A549 (cell line): ENCODE measurements around the gene GPBP1. TPM values are rescaled to one million over a fixed set of nuclear protein-coding genes. Genes with fewer than 3 reads are reported as not detected.

Source experiments
- ATAC-seq, 2 experiments: fragments of 200-7000 bp in 1 of 2; fragments of >200 bp in 1 of 2; cut with Nextera tagmentation in 1 of 2; cut with Tn5 transposase in 1 of 2; 3 replicates each; pipeline versions ENCODE4 v1.8.0 to v1.9.1; 2018 to 2020; ENCODE audit warnings: mild to moderate bottlenecking in 1 of 2, moderate library complexity in 1 of 2
- CTCF ChIA-PET: fragments of 300-600 bp; sonication (Branson Sonifier 250); formaldehyde crosslinking; extraction: SDS; loops from one replicate; lab custom pipeline; 2021; ENCODE audit warnings: antibody characterized with exemption, inconsistent platforms; lab: Yijun Ruan, JAX
- POLR2A ChIA-PET: fragments of 350-600 bp; formaldehyde crosslinking; extraction: SDS; loops from one replicate; lab custom pipeline; 2021; ENCODE audit warnings: antibody characterized with exemption, inconsistent platforms; lab: Yijun Ruan, JAX
- DNase-seq, 2 experiments: peaks; one replicate each; pipeline versions ENCODE4 v3.0.0 to v3.0.0-alpha.2; 2011 to 2016; ENCODE audit warnings: low read depth in 1 of 2, low spot score in 1 of 2
- FAIRE-seq: peaks from 2 replicates; lab custom pipeline; 2011; peaks lifted over from hg19 to GRCh38; lab: Jason Lieb, UNC
- H3K27ac ChIP-seq, 2 experiments: fragments of >200 bp; sonication (Bioruptor Twin); formaldehyde crosslinking; 3 replicates each; pipeline ENCODE4 v1.5.1; 2016 to 2017
- H3K4me1 ChIP-seq: fragments of >200 bp; sonication (Bioruptor Twin); formaldehyde crosslinking; 3 replicates; pipeline ENCODE4 v1.6.1; 2016
- H3K4me2 ChIP-seq: fragments of >200 bp; sonication (Bioruptor Twin); formaldehyde crosslinking; 3 replicates; pipeline ENCODE4 v1.6.1; 2016
- H3K4me3 ChIP-seq: fragments of >200 bp; sonication (Bioruptor Twin); formaldehyde crosslinking; 3 replicates; pipeline ENCODE4 v1.5.1; 2016
- H3K9me3 ChIP-seq: fragments of >200 bp; sonication (Bioruptor Twin); formaldehyde crosslinking; 3 replicates; pipeline ENCODE4 v1.6.1; 2016
- CEBPB ChIP-seq, 2 experiments: fragments of >200 bp in 1 of 2; sonication (Bioruptor Twin) in 1 of 2; formaldehyde crosslinking in 1 of 2; IDR thresholded peaks; 2 replicates each; pipeline ENCODE4 v1.6.1; 2012 to 2016
- EP300 ChIP-seq, 2 experiments: fragments of >200 bp; sonication (Bioruptor Twin); formaldehyde crosslinking; IDR thresholded peaks; 2 replicates in 1 of 2; 3 replicates in 1 of 2; pipeline ENCODE4 v1.6.1; 2016 to 2017
- ESRRA ChIP-seq: fragments of 150-350 bp; IDR thresholded peaks from 2 replicates; pipeline ENCODE4 v1.6.1; 2014; ENCODE audit warnings: mild to moderate bottlenecking, low read length, borderline replicate concordance
- FOSB ChIP-seq: fragments of 250-450 bp; sonication (Bioruptor Pico); IDR thresholded peaks from 2 replicates; pipeline ENCODE4 v1.5.0; 2020; ENCODE audit warnings: mild to moderate bottlenecking, moderate library complexity
- HDAC2 ChIP-seq: fragments of 200-600 bp; sonication (generic); IDR thresholded peaks from 2 replicates; pipeline ENCODE4 v1.6.1; 2016
- HEYL ChIP-seq: fragments of 250-450 bp; sonication (Bioruptor Pico); IDR thresholded peaks from 2 replicates; pipeline ENCODE4 v1.8.0; 2021; ENCODE audit warnings: mild to moderate bottlenecking, moderate library complexity
- HOXA7 ChIP-seq: fragments of 250-450 bp; sonication (Bioruptor Pico); IDR thresholded peaks from 2 replicates; pipeline ENCODE4 v1.5.0; 2020; ENCODE audit warnings: mild to moderate bottlenecking, moderate library complexity
- HOXB5 ChIP-seq: fragments of 250-450 bp; sonication (Bioruptor Pico); IDR thresholded peaks from 2 replicates; pipeline ENCODE4 v1.5.0; 2020; ENCODE audit warnings: mild to moderate bottlenecking, moderate library complexity
- JUN ChIP-seq, 2 experiments: fragments of >200 bp; sonication (Bioruptor Twin); formaldehyde crosslinking; IDR thresholded peaks; 2 replicates in 1 of 2; 3 replicates in 1 of 2; pipeline ENCODE4 v1.6.1; 2016 to 2017
- KDM1A ChIP-seq: fragments of 200-600 bp; sonication (generic); IDR thresholded peaks from 2 replicates; pipeline ENCODE4 v1.6.1; 2016; ENCODE audit warnings: low read depth, mild to moderate bottlenecking
- KDM5A ChIP-seq: fragments of 200-600 bp; sonication (generic); IDR thresholded peaks from 2 replicates; pipeline ENCODE4 v1.6.1; 2016; ENCODE audit warnings: antibody characterized with exemption, mild to moderate bottlenecking
- MAFK ChIP-seq: fragments of 450-650 bp; IDR thresholded peaks from 2 replicates; pipeline ENCODE4 v1.6.1; 2014; ENCODE audit not compliant: partially characterized antibody
- MYC ChIP-seq: IDR thresholded peaks from 2 replicates; pipeline ENCODE4 v1.6.1; 2012; ENCODE audit warnings: mild to moderate bottlenecking, inconsistent platforms, low read length, improper control_type of control experiment, borderline replicate concordance
- NFE2L2 ChIP-seq: fragments of 150-350 bp; conservative IDR thresholded peaks from 2 replicates; pipeline ENCODE4 v1.6.1; 2014; ENCODE audit warnings: low read length
- NR3C1 ChIP-seq: fragments of >200 bp; sonication (Bioruptor Twin); formaldehyde crosslinking; IDR thresholded peaks from 3 replicates; pipeline ENCODE4 v1.6.1; 2017
- POLR2A ChIP-seq: IDR thresholded peaks from 2 replicates; pipeline ENCODE4 v1.6.1; 2012; ENCODE audit warnings: mild to moderate bottlenecking, low read length
- POLR2AphosphoS2 ChIP-seq: conservative IDR thresholded peaks from 2 replicates; pipeline ENCODE4 v1.6.1; 2012; ENCODE audit warnings: low read length, improper control_type of control experiment, inconsistent platforms
- RAD21 ChIP-seq, 2 experiments: fragments of >200 bp in 1 of 2; sonication (Bioruptor Twin) in 1 of 2; formaldehyde crosslinking in 1 of 2; IDR thresholded peaks in 1 of 2; conservative IDR thresholded peaks in 1 of 2; 2 replicates in 1 of 2; 3 replicates in 1 of 2; pipeline ENCODE4 v1.6.1; 2012 to 2018; ENCODE audit warnings: inconsistent platforms in 1 of 2
- RARB ChIP-seq: fragments of 250-450 bp; sonication (Bioruptor Pico); IDR thresholded peaks from 2 replicates; pipeline ENCODE4 v1.8.0; 2021; ENCODE audit warnings: mild to moderate bottlenecking, moderate library complexity
- RCOR1 ChIP-seq: fragments of 150-350 bp; IDR thresholded peaks from 2 replicates; pipeline ENCODE4 v1.6.1; 2014; ENCODE audit warnings: antibody characterized with exemption, low read length, low read depth
- RNF2 ChIP-seq: fragments of 200-600 bp; sonication (generic); IDR thresholded peaks from 2 replicates; pipeline ENCODE4 v1.6.1; 2016; ENCODE audit warnings: low read depth, mild to moderate bottlenecking, antibody characterized with exemption, moderate library complexity, borderline replicate concordance
- SMC3 ChIP-seq: fragments of >200 bp; sonication (Bioruptor Twin); formaldehyde crosslinking; IDR thresholded peaks from 3 replicates; pipeline ENCODE4 v1.6.1; 2018; ENCODE audit warnings: inconsistent platforms
- SREBF2 ChIP-seq: fragments of 450-650 bp; IDR thresholded peaks from 2 replicates; pipeline ENCODE4 v1.6.1; 2014; ENCODE audit warnings: mild to moderate bottlenecking, moderate library complexity
- ZFP36 ChIP-seq: fragments of 450-650 bp; IDR thresholded peaks from 2 replicates; pipeline ENCODE4 v1.6.1; 2014; ENCODE audit warnings: borderline replicate concordance; ENCODE audit not compliant: partially characterized antibody
- ZSCAN20 ChIP-seq: fragments of 250-450 bp; sonication (Bioruptor Pico); IDR thresholded peaks from 2 replicates; pipeline ENCODE4 v1.8.0; 2022; ENCODE audit warnings: mild to moderate bottlenecking, moderate library complexity
- WGBS: methylation state at CpG from one replicate; pipeline ENCODE4 v1.1.6; 2017; ENCODE audit errors: missing lambda C conversion rate; 5-methylcytosine and 5-hydroxymethylcytosine counted together
- polyA plus RNA-seq, 4 experiments: library from polyadenylated mRNA; depleted of rRNA in 3 of 4; stranded (reverse); fragments of >200 nt; fragmentation: RNase III in 1 of 4; extraction: RNeasy Plus Mini Kit Qiagen cat#74134 plus additional on column Dnase treatment in 1 of 4; gene quantifications; 2 replicates in 3 of 4; 3 replicates in 1 of 4; pipeline ENCODE4 v1.2.3, GENCODE V29; 2011 to 2017
- TF ChIP-seq, protein P1 (sequence below): fragments of 200-600 bp; sonication (generic); IDR thresholded peaks from 2 replicates; pipeline ENCODE4 v1.6.1; 2016; ENCODE audit warnings: antibody characterized with exemption, mild to moderate bottlenecking, moderate library complexity
- TF ChIP-seq, protein P2 (sequence below): IDR thresholded peaks from 2 replicates; pipeline ENCODE4 v1.6.1; 2012
- TF ChIP-seq, protein P3 (sequence below): fragments of >200 bp; sonication (Bioruptor Twin); formaldehyde crosslinking; IDR thresholded peaks from 3 replicates; pipeline ENCODE4 v1.5.1; 2016

The GPBP1 gene
- polyA plus RNA-seq, 2 of the 4 experiments (the other 2 are of a cell fraction), result 31.0 to 86.0 TPM

DNA sequence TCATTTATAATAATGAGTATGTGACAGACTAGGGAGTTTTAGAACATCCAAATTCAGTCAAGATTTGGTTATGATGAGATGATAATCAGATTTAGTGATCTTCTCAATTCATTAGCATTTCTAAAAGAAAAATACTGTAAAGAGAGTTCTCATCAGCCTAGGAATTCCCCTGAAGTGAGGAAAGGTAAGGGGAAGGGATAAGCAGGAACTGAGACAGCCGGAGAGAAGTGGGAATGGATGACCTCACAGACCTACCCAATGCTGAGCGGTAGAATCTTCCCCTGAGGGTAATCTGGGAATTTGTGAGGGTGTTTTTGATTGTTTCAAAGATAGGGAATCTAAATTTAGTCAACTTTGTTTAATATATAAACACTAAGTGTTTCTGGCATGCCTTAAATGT lies 16.7 kb upstream of the GPBP1 start:
- no peak for ATAC-seq
- TF ChIP-seq RNF2 (no peak), ZSCAN20 (CRISPR knock-in tag) (no peak), NR3C1 (no peak), EP300 (IDR thresholded peaks at IDR 0.05) (no peak), JUN (IDR thresholded peaks at IDR 0.05) (no peak), KDM5A (no peak), RAD21 (conservative IDR thresholded peaks at IDR 0.05 in 1 of 2, IDR thresholded peaks at IDR 0.05 in 1 of 2) (no peak), CEBPB (IDR thresholded peaks at IDR 0.05) (no peak), HEYL (no peak), HOXB5 (CRISPR knock-in tag) (no peak), ESRRA (no peak), HOXA7 (CRISPR knock-in tag) (no peak), RARB (CRISPR knock-in tag) (no peak), POLR2AphosphoS2 (no peak), MYC (no peak), FOSB (CRISPR knock-in tag) (no peak), NFE2L2 (no peak)
- TF ChIP-seq, protein P1, sequence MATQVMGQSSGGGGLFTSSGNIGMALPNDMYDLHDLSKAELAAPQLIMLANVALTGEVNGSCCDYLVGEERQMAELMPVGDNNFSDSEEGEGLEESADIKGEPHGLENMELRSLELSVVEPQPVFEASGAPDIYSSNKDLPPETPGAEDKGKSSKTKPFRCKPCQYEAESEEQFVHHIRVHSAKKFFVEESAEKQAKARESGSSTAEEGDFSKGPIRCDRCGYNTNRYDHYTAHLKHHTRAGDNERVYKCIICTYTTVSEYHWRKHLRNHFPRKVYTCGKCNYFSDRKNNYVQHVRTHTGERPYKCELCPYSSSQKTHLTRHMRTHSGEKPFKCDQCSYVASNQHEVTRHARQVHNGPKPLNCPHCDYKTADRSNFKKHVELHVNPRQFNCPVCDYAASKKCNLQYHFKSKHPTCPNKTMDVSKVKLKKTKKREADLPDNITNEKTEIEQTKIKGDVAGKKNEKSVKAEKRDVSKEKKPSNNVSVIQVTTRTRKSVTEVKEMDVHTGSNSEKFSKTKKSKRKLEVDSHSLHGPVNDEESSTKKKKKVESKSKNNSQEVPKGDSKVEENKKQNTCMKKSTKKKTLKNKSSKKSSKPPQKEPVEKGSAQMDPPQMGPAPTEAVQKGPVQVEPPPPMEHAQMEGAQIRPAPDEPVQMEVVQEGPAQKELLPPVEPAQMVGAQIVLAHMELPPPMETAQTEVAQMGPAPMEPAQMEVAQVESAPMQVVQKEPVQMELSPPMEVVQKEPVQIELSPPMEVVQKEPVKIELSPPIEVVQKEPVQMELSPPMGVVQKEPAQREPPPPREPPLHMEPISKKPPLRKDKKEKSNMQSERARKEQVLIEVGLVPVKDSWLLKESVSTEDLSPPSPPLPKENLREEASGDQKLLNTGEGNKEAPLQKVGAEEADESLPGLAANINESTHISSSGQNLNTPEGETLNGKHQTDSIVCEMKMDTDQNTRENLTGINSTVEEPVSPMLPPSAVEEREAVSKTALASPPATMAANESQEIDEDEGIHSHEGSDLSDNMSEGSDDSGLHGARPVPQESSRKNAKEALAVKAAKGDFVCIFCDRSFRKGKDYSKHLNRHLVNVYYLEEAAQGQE, result no peak
- TF ChIP-seq, protein P2, sequence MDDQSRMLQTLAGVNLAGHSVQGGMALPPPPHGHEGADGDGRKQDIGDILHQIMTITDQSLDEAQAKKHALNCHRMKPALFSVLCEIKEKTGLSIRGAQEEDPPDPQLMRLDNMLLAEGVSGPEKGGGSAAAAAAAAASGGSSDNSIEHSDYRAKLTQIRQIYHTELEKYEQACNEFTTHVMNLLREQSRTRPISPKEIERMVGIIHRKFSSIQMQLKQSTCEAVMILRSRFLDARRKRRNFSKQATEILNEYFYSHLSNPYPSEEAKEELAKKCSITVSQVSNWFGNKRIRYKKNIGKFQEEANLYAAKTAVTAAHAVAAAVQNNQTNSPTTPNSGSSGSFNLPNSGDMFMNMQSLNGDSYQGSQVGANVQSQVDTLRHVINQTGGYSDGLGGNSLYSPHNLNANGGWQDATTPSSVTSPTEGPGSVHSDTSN, result no peak
- ChIA-PET POLR2A (no interaction called here), CTCF (no interaction called here)
- Histone ChIP-seq H3K4me3 (no peak overlapping the region), H3K9me3 (peaks cover 8% of the 10 kb centered on the region; the same call in 1 of the 3 replicates), H3K4me2 (no peak overlapping the region), H3K27ac (no peak overlapping the region), H3K4me1 (no peaks in the 10 kb centered on the region)
- no peak for FAIRE-seq
- 63% methylated on average over 2 of the region's 2 CpGs for WGBS
- no peak for DNase-seq

DNA sequence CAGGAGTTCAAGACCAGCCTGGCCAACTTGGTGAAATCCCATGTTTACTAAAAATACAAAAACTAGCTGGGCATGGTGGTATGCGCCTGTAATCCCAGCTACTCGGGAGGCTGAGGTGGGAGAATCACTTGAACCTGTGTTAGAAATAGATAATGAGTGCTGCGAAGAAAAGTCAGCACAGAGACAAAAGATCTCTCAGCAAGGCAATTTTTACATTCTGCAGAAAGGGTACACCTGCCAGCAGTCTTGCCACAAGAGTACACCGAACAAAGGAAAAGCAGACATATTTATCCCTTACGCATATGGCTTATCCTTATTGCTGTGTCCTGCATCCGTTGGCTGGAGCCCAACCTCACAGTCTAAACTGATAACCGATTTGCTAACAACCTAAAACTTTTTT lies 16.2 kb upstream of the GPBP1 start:
- Histone ChIP-seq H3K4me2 (no peak overlapping the region), H3K4me1 (no peaks in the 10 kb centered on the region), H3K9me3 (peaks cover 8% of the 10 kb centered on the region; the same call in 1 of the 3 replicates), H3K4me3 (no peak overlapping the region), H3K27ac (no peak overlapping the region)
- FAIRE-seq (no peak), ATAC-seq (no peak), DNase-seq (no peak)
- ChIA-PET CTCF (interaction anchor here (1.0 kb wide), 1 partner anchor 20 kb away, joined by 3 read pairs; no protein-coding TSS in a partner anchor), POLR2A (no interaction called here)
- TF ChIP-seq KDM1A, result no peak
- no peak for TF ChIP-seq RCOR1
- TF ChIP-seq ZFP36, result no peak
- TF ChIP-seq SREBF2, result no peak
- TF ChIP-seq EP300 (IDR thresholded peaks at IDR 0.05), result no peak
- no peak for TF ChIP-seq SMC3
- no peak for TF ChIP-seq HDAC2
- no peak for TF ChIP-seq JUN (IDR thresholded peaks at IDR 0.05)
- TF ChIP-seq POLR2A, result no peak
- TF ChIP-seq, protein P3, sequence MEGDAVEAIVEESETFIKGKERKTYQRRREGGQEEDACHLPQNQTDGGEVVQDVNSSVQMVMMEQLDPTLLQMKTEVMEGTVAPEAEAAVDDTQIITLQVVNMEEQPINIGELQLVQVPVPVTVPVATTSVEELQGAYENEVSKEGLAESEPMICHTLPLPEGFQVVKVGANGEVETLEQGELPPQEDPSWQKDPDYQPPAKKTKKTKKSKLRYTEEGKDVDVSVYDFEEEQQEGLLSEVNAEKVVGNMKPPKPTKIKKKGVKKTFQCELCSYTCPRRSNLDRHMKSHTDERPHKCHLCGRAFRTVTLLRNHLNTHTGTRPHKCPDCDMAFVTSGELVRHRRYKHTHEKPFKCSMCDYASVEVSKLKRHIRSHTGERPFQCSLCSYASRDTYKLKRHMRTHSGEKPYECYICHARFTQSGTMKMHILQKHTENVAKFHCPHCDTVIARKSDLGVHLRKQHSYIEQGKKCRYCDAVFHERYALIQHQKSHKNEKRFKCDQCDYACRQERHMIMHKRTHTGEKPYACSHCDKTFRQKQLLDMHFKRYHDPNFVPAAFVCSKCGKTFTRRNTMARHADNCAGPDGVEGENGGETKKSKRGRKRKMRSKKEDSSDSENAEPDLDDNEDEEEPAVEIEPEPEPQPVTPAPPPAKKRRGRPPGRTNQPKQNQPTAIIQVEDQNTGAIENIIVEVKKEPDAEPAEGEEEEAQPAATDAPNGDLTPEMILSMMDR, result no peak
- TF ChIP-seq MAFK, result no peak
- WGBS, result 62% methylated on average over 7 of the region's 7 CpGs
